ENCODE measurements around the gene ST6GAL1.

DNA sequence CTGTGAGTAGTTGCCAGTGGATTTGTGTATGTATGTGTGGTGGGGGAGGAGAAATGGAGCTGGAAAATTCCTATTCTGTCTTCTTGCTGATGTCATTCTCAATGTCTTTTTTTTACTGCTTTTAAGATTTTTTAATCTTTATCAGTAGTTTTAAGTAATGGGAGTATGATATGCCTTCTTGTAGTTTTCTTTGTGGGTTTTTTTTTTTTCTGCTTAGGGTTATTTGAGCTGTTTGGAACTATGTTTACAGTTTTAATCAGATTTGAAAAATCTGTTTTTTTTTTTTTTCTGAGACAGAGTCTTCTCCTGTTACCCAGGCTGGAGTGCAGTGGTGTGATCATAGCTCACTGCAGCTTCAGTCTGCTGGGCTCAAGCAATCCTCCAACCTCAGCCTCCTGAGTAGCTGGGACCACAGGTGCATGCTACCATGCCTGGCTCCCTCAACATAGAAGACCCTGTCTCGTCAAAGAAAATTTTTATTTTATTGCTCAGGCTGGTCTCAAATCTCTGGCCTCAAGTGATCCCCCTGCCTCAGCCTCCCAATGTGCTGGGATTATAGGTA lies 171.8 kb downstream of the ST6GAL1 start:
- TF ChIP-seq GATA2 (IDR thresholded peaks at IDR 0.05; ENCODE audit: low read depth, low read length) (no peak), GATA3 (IDR thresholded peaks at IDR 0.05; ENCODE audit: low read depth, low read length) (no peak)
